K562 (cell line): ENCODE data around the gene RING1. TPM values are rescaled to one million over a fixed set of nuclear protein-coding genes. Genes with fewer than 3 reads are reported as not detected.

Experiments
- BHLHE40 ChIP-seq: IDR thresholded peaks from 2 replicates; pipeline ENCODE4 v1.6.1; 2011; ENCODE audit warnings: low read length, improper control_type of control experiment
- CREB3L1 ChIP-seq: fragments of 450-650 bp; IDR thresholded peaks from 2 replicates; pipeline ENCODE4 v1.6.1; 2014; ENCODE audit warnings: low read depth, mild to moderate bottlenecking, moderate library complexity, borderline replicate concordance
- CSDE1 ChIP-seq, 2 experiments: fragments of 450-650 bp; IDR thresholded peaks; 2 replicates each; pipeline ENCODE4 v1.6.1; 2016; ENCODE audit warnings: mild to moderate bottlenecking in 1 of 2
- E2F5 ChIP-seq: sonication (generic); formaldehyde crosslinking; IDR thresholded peaks from 2 replicates; pipeline ENCODE4 v1.8.0; 2022; ENCODE audit warnings: mild to moderate bottlenecking, missing genetic modification reagents
- FOXM1 ChIP-seq, 2 experiments: fragments of 450-650 bp in 1 of 2; sonication (generic) in 1 of 2; formaldehyde crosslinking in 1 of 2; IDR thresholded peaks; 2 replicates each; pipeline versions ENCODE4 v1.6.1 to v1.9.0; 2017 to 2022; ENCODE audit warnings: low read depth in 2 of 2, mild to moderate bottlenecking in 2 of 2, missing genetic modification reagents in 1 of 2, moderate library complexity in 1 of 2
- GABPA ChIP-seq: fragments of 200-800 bp; sonication (Bioruptor generic); conservative IDR thresholded peaks from 2 replicates; pipeline ENCODE4 v1.6.1; 2016; ENCODE audit warnings: low read depth, missing genetic modification characterization, missing compliant biosample characterization
- GTF2F1 ChIP-seq: IDR thresholded peaks from 2 replicates; pipeline ENCODE4 v1.6.1; 2011; ENCODE audit warnings: low read depth, low read length, improper control_type of control experiment
- HLTF ChIP-seq: fragments of 450-650 bp; IDR thresholded peaks from 2 replicates; pipeline ENCODE4 v1.6.1; 2016
- JUN ChIP-seq, 2 experiments: sonication (generic) in 1 of 2; formaldehyde crosslinking in 1 of 2; IDR thresholded peaks; 2 replicates each; pipeline versions ENCODE4 v1.6.1 to v1.8.0; 2012 to 2022; ENCODE audit warnings: borderline replicate concordance in 2 of 2, mild to moderate bottlenecking in 2 of 2, improper control_type of control experiment in 1 of 2, low read depth in 1 of 2, low read length in 1 of 2, missing genetic modification reagents in 1 of 2
- KAT7 ChIP-seq: sonication (generic); formaldehyde crosslinking; IDR thresholded peaks from 2 replicates; pipeline ENCODE4 v1.8.0; 2022; ENCODE audit warnings: missing genetic modification reagents, mild to moderate bottlenecking, borderline replicate concordance
- MAZ ChIP-seq, 2 experiments: fragments of 450-650 bp in 1 of 2; sonication (generic) in 1 of 2; formaldehyde crosslinking; IDR thresholded peaks in 1 of 2; conservative IDR thresholded peaks in 1 of 2; 2 replicates each; pipeline versions ENCODE4 v1.4.0 to v1.5.0; 2020; ENCODE audit warnings: mild to moderate bottlenecking in 1 of 2, missing genetic modification reagents in 1 of 2
- MCM7 ChIP-seq, 2 experiments: fragments of 450-650 bp; IDR thresholded peaks; 2 replicates each; pipeline ENCODE4 v1.6.1; 2016 to 2018
- NCOR1 ChIP-seq: fragments of 450-650 bp; IDR thresholded peaks from 2 replicates; pipeline ENCODE4 v1.6.1; 2016; ENCODE audit warnings: mild to moderate bottlenecking, moderate library complexity
- NFIX ChIP-seq: fragments of 250-450 bp; sonication (Bioruptor Pico); IDR thresholded peaks from 2 replicates; pipeline ENCODE4 v1.4.0; 2020; ENCODE audit warnings: low read depth, mild to moderate bottlenecking, moderate library complexity
- PTBP1 ChIP-seq: fragments of 200-400 bp; formaldehyde crosslinking; IDR thresholded peaks from 2 replicates; pipeline ENCODE4 v1.6.1; 2017; ENCODE audit warnings: low read depth, low read length
- STAG1 ChIP-seq: sonication (generic); formaldehyde crosslinking; IDR thresholded peaks from 2 replicates; pipeline ENCODE4 v1.5.0; 2020; ENCODE audit warnings: missing genetic modification reagents, borderline replicate concordance
- TBL1XR1 ChIP-seq, 2 experiments: IDR thresholded peaks; 2 replicates each; pipeline ENCODE4 v1.6.1; 2012; ENCODE audit warnings: improper control_type of control experiment in 2 of 2, low read length in 2 of 2, mild to moderate bottlenecking in 1 of 2
- ZNF316 ChIP-seq: fragments of 450-650 bp; IDR thresholded peaks from 2 replicates; pipeline ENCODE4 v1.6.1; 2016
- polyA plus RNA-seq, 8 experiments: library from polyadenylated mRNA; depleted of rRNA in 4 of 8; stranded (reverse) in 5 of 8; unstranded in 3 of 8; fragments of >200 nt; fragmentation: Nextera tagmentation in 2 of 8; fragmentation: Illumina TruSeq in 1 of 8; extraction: Ambion mirVana in 2 of 8; extraction: Trizol in 1 of 8; gene quantifications; 2 replicates each; pipeline versions ENCODE4 v1.2.1 to v1.2.3, GENCODE V29; 2011 to 2014; ENCODE audit warnings: inconsistent platforms in 1 of 8, missing spikeins in 1 of 8
- total RNA-seq, 7 experiments: library from RNA; depleted of rRNA in 6 of 7; stranded (reverse); fragments of >200 nt in 6 of 7; fragmentation: Illumina TruSeq in 2 of 7; extraction: Trizol in 2 of 7; gene quantifications; 2 replicates each; pipeline versions ENCODE4 v1.2.1 to v1.2.3, GENCODE V29; 2011 to 2021; ENCODE audit warnings: low replicate concordance in 1 of 7
- TF ChIP-seq, protein P1 (sequence below): fragments of 450-650 bp; IDR thresholded peaks from 2 replicates; pipeline ENCODE4 v1.6.1; 2017; ENCODE audit warnings: mild to moderate bottlenecking, moderate library complexity
- TF ChIP-seq, protein P2 (sequence below): sonication (generic); formaldehyde crosslinking; IDR thresholded peaks from 2 replicates; pipeline ENCODE4 v1.9.0; 2022; ENCODE audit warnings: mild to moderate bottlenecking, missing genetic modification reagents
- TF ChIP-seq, protein P3 (sequence below): fragments of 450-650 bp; IDR thresholded peaks from 2 replicates; pipeline ENCODE4 v1.6.1; 2016; ENCODE audit warnings: antibody characterized with exemption

RING1 gene
- total and polyA plus RNA-seq, 9 of the 15 experiments (the other 6 are each of a cell fraction or from before 2014, with no cell fraction given): 4.2 to 59.1 (median 36.9) TPM

DNA sequence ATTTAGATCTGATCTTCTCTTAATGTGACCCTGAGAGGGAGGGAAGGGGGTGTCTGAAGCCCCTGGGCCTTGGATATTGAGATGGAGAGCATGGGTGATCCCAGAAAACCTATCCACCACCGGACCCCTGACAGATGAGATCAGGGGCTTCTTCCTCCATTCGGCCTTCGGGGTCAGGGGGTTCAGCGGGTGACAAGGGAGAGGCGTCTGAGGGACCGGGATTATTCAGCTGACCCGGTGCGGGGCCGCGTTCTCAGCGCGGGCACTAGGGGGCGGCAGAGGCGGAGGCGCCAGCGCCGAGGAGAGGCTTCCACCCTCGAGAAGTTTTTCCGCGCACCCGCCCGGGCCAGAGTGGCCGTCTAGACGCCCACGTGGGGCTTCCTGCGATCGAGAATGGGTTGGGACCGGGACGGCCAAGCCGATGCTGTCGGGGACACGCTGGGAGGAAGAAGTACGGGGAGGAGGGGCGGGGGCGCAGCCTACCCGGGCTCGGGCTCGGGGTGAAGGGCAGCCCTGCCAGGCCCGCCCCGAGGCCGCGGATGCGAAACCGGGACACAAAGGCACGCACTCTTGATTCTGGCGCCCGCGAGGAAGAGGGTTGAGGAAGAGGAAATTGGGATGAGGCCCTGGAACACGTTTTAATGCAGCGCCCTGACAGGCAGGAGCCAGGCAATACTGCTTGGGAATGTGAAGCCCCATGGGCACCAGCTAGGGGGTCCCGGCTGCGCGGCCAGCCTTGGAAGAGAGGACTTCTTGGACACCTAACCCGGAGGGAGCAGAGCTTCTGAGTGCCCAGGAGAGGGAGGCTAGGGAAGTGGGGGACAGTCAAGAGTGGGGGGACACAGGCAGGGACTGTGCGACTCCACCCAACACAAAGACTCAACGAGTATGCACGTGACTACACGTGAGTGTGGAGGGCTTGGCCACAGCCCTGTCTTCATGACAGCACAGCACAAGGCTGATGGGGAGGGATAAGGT is 46.7 kb upstream of the RING1 start (continued):
- TF ChIP-seq BHLHE40: peak; percentile 92
- 0 out of 2 replicates have a peak, but pooled peaks have one; percentile 32 for TF ChIP-seq CREB3L1
- no peak for TF ChIP-seq TBL1XR1 (IDR thresholded peaks at IDR 0.05; ENCODE audit: low read length in 2 of 2)
- TF ChIP-seq, protein P1, sequence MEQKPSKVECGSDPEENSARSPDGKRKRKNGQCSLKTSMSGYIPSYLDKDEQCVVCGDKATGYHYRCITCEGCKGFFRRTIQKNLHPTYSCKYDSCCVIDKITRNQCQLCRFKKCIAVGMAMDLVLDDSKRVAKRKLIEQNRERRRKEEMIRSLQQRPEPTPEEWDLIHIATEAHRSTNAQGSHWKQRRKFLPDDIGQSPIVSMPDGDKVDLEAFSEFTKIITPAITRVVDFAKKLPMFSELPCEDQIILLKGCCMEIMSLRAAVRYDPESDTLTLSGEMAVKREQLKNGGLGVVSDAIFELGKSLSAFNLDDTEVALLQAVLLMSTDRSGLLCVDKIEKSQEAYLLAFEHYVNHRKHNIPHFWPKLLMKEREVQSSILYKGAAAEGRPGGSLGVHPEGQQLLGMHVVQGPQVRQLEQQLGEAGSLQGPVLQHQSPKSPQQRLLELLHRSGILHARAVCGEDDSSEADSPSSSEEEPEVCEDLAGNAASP: no peak
- TF ChIP-seq ZNF316: no peak
- no peak for TF ChIP-seq GTF2F1
- TF ChIP-seq, protein P2, sequence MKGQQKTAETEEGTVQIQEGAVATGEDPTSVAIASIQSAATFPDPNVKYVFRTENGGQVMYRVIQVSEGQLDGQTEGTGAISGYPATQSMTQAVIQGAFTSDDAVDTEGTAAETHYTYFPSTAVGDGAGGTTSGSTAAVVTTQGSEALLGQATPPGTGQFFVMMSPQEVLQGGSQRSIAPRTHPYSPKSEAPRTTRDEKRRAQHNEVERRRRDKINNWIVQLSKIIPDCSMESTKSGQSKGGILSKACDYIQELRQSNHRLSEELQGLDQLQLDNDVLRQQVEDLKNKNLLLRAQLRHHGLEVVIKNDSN (CRISPR knock-in tag): no peak; the same call in 1 of the 2 replicates
- no peak for TF ChIP-seq E2F5 (CRISPR knock-in tag)
- TF ChIP-seq CSDE1 (IDR thresholded peaks at IDR 0.05): no peak
- no peak for TF ChIP-seq JUN (IDR thresholded peaks at IDR 0.05; ENCODE audit: borderline replicate concordance, low read depth, low read length)
- no peak for TF ChIP-seq JUN (CRISPR knock-in tag; IDR thresholded peaks at IDR 0.05; ENCODE audit: borderline replicate concordance)
- TF ChIP-seq KAT7: no peak
- no peak for TF ChIP-seq NCOR1
- TF ChIP-seq, protein P3, sequence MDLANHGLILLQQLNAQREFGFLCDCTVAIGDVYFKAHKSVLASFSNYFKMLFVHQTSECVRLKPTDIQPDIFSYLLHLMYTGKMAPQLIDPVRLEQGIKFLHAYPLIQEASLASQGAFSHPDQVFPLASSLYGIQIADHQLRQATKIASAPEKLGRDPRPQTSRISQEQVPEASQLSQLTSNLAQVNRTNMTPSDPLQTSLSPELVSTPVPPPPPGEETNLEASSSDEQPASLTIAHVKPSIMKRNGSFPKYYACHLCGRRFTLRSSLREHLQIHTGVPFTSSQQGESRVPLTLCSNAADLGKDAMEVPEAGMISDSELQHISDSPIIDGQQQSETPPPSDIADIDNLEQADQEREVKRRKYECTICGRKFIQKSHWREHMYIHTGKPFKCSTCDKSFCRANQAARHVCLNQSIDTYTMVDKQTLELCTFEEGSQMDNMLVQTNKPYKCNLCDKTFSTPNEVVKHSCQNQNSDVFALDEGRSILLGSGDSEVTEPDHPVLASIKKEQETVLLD: peak; percentile 70
- TF ChIP-seq NFIX (CRISPR knock-in tag): no peak
- no peak for TF ChIP-seq FOXM1 (IDR thresholded peaks at IDR 0.05; ENCODE audit: low read depth)
- 0 out of 2 replicates have a peak, but pooled peaks have one; percentile 39 for TF ChIP-seq FOXM1 (CRISPR knock-in tag; IDR thresholded peaks at IDR 0.05; ENCODE audit: low read depth)
- no peak for TF ChIP-seq HLTF
- no peak for TF ChIP-seq PTBP1
- TF ChIP-seq MCM7 (IDR thresholded peaks at IDR 0.05): no peak
- TF ChIP-seq STAG1 (CRISPR knock-in tag): peak; percentile 34; the same call in 1 of the 2 replicates
- peak; percentile 76 to 85; a peak in 3 of 4 replicates for TF ChIP-seq MAZ (CRISPR knock-in tag; conservative IDR thresholded peaks at IDR 0.05 in 1 of 2, IDR thresholded peaks at IDR 0.05 in 1 of 2)
- TF ChIP-seq GABPA: no peak
